A549 (cell line): Measurements from ENCODE around the gene C2orf68. TPM values are rescaled to one million over a fixed set of nuclear protein-coding genes. Genes with fewer than 3 reads are reported as not detected.
A peak's percentile ranks its signal among the peaks of the same experiment; 100 is the strongest.
"Not testable (repeated sequence)": the region's sequence is repeated elsewhere in the genome, so short reads cannot be mapped to it uniquely, and the experiment has no call there.

Source experiments
- ATAC-seq, 2 experiments: fragments of 200-7000 bp in 1 of 2; fragments of >200 bp in 1 of 2; cut with Nextera tagmentation in 1 of 2; cut with Tn5 transposase in 1 of 2; 3 replicates each; pipeline versions ENCODE4 v1.8.0 to v1.9.1; 2018 to 2020; ENCODE audit warnings: mild to moderate bottlenecking in 1 of 2, moderate library complexity in 1 of 2
- CTCF ChIA-PET: fragments of 300-600 bp; sonication (Branson Sonifier 250); formaldehyde crosslinking; extraction: SDS; loops from one replicate; lab custom pipeline; 2021; ENCODE audit warnings: antibody characterized with exemption, inconsistent platforms; lab: Yijun Ruan, JAX
- POLR2A ChIA-PET: fragments of 350-600 bp; formaldehyde crosslinking; extraction: SDS; loops from one replicate; lab custom pipeline; 2021; ENCODE audit warnings: antibody characterized with exemption, inconsistent platforms; lab: Yijun Ruan, JAX
- DNase-seq, 2 experiments: peaks; one replicate each; pipeline versions ENCODE4 v3.0.0 to v3.0.0-alpha.2; 2011 to 2016; ENCODE audit warnings: low read depth in 1 of 2, low spot score in 1 of 2
- FAIRE-seq: peaks from 2 replicates; lab custom pipeline; 2011; peaks lifted over from hg19 to GRCh38; lab: Jason Lieb, UNC
- H3K27ac ChIP-seq, 2 experiments: fragments of >200 bp; sonication (Bioruptor Twin); formaldehyde crosslinking; 3 replicates each; pipeline ENCODE4 v1.5.1; 2016 to 2017
- H3K4me1 ChIP-seq: fragments of >200 bp; sonication (Bioruptor Twin); formaldehyde crosslinking; 3 replicates; pipeline ENCODE4 v1.6.1; 2016
- H3K4me2 ChIP-seq: fragments of >200 bp; sonication (Bioruptor Twin); formaldehyde crosslinking; 3 replicates; pipeline ENCODE4 v1.6.1; 2016
- H3K4me3 ChIP-seq: fragments of >200 bp; sonication (Bioruptor Twin); formaldehyde crosslinking; 3 replicates; pipeline ENCODE4 v1.5.1; 2016
- H3K9me3 ChIP-seq: fragments of >200 bp; sonication (Bioruptor Twin); formaldehyde crosslinking; 3 replicates; pipeline ENCODE4 v1.6.1; 2016
- BHLHE40 ChIP-seq: IDR thresholded peaks from 2 replicates; pipeline ENCODE4 v1.6.1; 2012; ENCODE audit warnings: low read depth, low read length, inconsistent platforms
- FOXS1 ChIP-seq: fragments of 250-450 bp; sonication (Bioruptor Pico); IDR thresholded peaks from 2 replicates; pipeline ENCODE4 v1.5.0; 2020; ENCODE audit warnings: mild to moderate bottlenecking, moderate library complexity
- HEYL ChIP-seq: fragments of 250-450 bp; sonication (Bioruptor Pico); IDR thresholded peaks from 2 replicates; pipeline ENCODE4 v1.8.0; 2021; ENCODE audit warnings: mild to moderate bottlenecking, moderate library complexity
- KDM1A ChIP-seq: fragments of 200-600 bp; sonication (generic); IDR thresholded peaks from 2 replicates; pipeline ENCODE4 v1.6.1; 2016; ENCODE audit warnings: low read depth, mild to moderate bottlenecking
- KDM5A ChIP-seq: fragments of 200-600 bp; sonication (generic); IDR thresholded peaks from 2 replicates; pipeline ENCODE4 v1.6.1; 2016; ENCODE audit warnings: antibody characterized with exemption, mild to moderate bottlenecking
- PHF8 ChIP-seq: fragments of 200-600 bp; sonication (generic); IDR thresholded peaks from 2 replicates; pipeline ENCODE4 v1.6.1; 2016; ENCODE audit warnings: low read depth, mild to moderate bottlenecking, antibody characterized with exemption, moderate library complexity, borderline replicate concordance
- POLR2AphosphoS2 ChIP-seq: conservative IDR thresholded peaks from 2 replicates; pipeline ENCODE4 v1.6.1; 2012; ENCODE audit warnings: low read length, improper control_type of control experiment, inconsistent platforms
- RAD21 ChIP-seq, 2 experiments: fragments of >200 bp in 1 of 2; sonication (Bioruptor Twin) in 1 of 2; formaldehyde crosslinking in 1 of 2; IDR thresholded peaks in 1 of 2; conservative IDR thresholded peaks in 1 of 2; 2 replicates in 1 of 2; 3 replicates in 1 of 2; pipeline ENCODE4 v1.6.1; 2012 to 2018; ENCODE audit warnings: inconsistent platforms in 1 of 2
- RCOR1 ChIP-seq: fragments of 150-350 bp; IDR thresholded peaks from 2 replicates; pipeline ENCODE4 v1.6.1; 2014; ENCODE audit warnings: antibody characterized with exemption, low read length, low read depth
- ZNF302 ChIP-seq: fragments of 250-450 bp; sonication (Bioruptor Pico); IDR thresholded peaks from 2 replicates; pipeline ENCODE4 v1.9.0; 2021; ENCODE audit warnings: inconsistent platforms, mild to moderate bottlenecking, moderate library complexity
- WGBS: methylation state at CpG from one replicate; pipeline ENCODE4 v1.1.6; 2017; ENCODE audit errors: missing lambda C conversion rate; 5-methylcytosine and 5-hydroxymethylcytosine counted together
- polyA plus RNA-seq, 4 experiments: library from polyadenylated mRNA; depleted of rRNA in 3 of 4; stranded (reverse); fragments of >200 nt; fragmentation: RNase III in 1 of 4; extraction: RNeasy Plus Mini Kit Qiagen cat#74134 plus additional on column Dnase treatment in 1 of 4; gene quantifications; 2 replicates in 3 of 4; 3 replicates in 1 of 4; pipeline ENCODE4 v1.2.3, GENCODE V29; 2011 to 2017

Gene C2orf68
- polyA plus RNA-seq, 2 of the 4 experiments (the other 2 are of a cell fraction) = 25.9 to 48.3 TPM

DNA sequence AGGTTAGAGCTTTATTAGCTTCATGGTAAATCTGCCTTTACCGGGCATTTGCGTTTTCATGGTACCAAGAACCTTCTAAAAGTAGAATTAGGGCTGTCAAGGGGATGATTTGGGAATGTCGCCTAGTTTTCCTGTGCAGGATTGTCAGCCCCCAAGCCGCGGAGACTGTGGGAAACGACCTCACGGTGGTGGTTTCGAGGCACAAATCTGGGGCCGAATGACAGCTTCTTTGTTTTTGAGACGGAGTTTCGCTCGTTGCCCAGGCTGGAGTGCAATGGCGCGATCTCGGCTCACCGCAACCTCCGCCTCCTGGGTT is 3.5 kb upstream of the C2orf68 start:
- 88% methylated on average over 17 of the region's 17 CpGs for WGBS
- ATAC-seq = no peak
- no peak for TF ChIP-seq RAD21 (conservative IDR thresholded peaks at IDR 0.05 in 1 of 2, IDR thresholded peaks at IDR 0.05 in 1 of 2)
- Histone ChIP-seq H3K4me1 (peaks cover 21% of the 10 kb centered on the region), H3K27ac (peak overlapping the region in 1 of 2 experiments; percentile 98; a peak in 3 of 6 replicates), H3K9me3 (no peaks in the 10 kb centered on the region), H3K4me2 (peak overlapping the region; percentile 46), H3K4me3 (peak overlapping the region; percentile 57; the same call in 1 of the 3 replicates)
- DNase-seq = no peak
- ChIA-PET POLR2A (interaction anchor here (1.1 kb wide), 1 partner anchor 197 kb away, joined by 3 read pairs; the partner anchor contains the start of gene SH2D6), CTCF (interaction anchor here (0.9 to 15.7 kb wide), 5 partner anchors 10 to 56 kb away, joined by 3 to 229 read pairs (median 3); no protein-coding TSS in a partner anchor)
- FAIRE-seq = no peak

DNA sequence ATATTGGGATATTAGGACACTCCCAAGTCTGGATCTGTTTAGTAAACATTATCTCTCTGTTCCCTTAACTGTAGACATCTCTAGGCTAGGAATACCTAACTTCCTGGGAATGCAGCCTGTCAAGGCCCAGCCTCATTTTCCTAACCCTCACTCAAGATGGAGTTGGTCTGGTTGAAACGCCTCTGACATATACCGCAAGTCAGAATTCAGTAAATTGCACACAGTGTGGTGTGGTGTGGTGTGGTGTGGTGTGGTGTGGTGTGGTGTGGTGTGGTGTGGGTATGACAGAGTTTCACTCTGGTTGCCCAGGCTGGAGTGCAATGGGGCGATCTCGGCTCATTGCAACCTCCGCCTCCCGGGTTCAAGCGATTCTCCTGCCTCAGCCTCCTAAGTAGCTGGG is 2.9 kb upstream of the C2orf68 start:
- H3K4me3 ChIP-seq, H3K4me2 ChIP-seq, FAIRE-seq, POLR2A ChIA-PET, H3K27ac ChIP-seq, H3K9me3 ChIP-seq, DNase-seq, ATAC-seq: not testable (repeated sequence)
- CTCF ChIA-PET = interaction anchor here (1.0 to 15.7 kb wide), 5 partner anchors 10 to 194 kb away, joined by 3 to 229 read pairs (median 3); no protein-coding TSS in a partner anchor
- 93% methylated on average over 7 of the region's 7 CpGs for WGBS
- peaks cover 25% of the 10 kb centered on the region for H3K4me1 ChIP-seq

DNA sequence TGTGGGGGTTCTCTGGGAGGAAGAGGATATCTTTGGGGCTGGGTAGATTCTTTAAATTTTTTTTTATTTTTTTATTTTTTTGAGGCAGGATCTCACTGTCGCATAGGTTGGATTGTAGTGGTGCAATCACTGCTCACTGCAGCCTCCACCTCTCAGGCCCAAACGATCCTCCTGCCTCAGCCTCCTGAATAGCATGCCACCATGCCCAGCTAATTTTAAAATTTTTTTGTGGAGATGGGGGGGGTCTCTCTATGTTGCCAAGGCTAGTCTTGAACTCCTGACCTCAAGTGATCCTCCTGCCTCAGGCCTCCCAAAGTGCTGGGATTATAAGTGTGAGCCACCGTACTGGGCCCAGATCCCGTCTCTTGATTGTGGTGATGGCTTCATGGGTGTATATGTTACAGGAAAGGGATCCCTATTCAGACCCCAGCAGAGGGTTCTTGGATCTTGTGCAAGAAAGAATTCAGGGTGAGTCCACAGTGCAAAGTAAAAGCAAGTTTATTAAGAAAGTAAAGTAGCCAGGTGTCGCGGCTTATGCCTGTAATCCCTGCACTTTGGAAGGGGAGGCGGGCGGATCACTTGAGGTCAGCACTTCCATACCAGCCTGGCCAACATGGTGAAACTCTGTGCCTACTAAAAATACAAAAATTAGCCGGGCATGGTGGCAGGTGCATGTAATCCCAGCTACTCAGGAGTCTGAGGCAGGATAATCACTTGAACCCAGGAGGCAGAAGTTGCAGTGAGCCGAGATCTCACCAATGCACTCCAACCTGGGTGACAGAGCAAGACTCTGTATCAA is 2.0 kb upstream of the C2orf68 start:
- CTCF ChIA-PET = interaction anchor here (0.7 to 15.7 kb wide), 5 partner anchors 8 to 193 kb away, joined by 3 to 229 read pairs (median 3); no protein-coding TSS in a partner anchor
- Histone ChIP-seq H3K4me2 (no peak overlapping the region), H3K4me1 (peaks cover 25% of the 10 kb centered on the region), H3K27ac (no peak overlapping the region), H3K9me3 (no peaks in the 10 kb centered on the region), H3K4me3 (no peak overlapping the region)
- WGBS = 86% methylated on average over 10 of the region's 10 CpGs
- FAIRE-seq = no peak
- POLR2A ChIA-PET = interaction anchor here (3.0 kb wide), 1 partner anchor 11 kb away, joined by 20 read pairs; the partner anchor contains the start of gene TMEM150A
- no peak for DNase-seq
- no peak for ATAC-seq
- no peak for TF ChIP-seq POLR2AphosphoS2

DNA sequence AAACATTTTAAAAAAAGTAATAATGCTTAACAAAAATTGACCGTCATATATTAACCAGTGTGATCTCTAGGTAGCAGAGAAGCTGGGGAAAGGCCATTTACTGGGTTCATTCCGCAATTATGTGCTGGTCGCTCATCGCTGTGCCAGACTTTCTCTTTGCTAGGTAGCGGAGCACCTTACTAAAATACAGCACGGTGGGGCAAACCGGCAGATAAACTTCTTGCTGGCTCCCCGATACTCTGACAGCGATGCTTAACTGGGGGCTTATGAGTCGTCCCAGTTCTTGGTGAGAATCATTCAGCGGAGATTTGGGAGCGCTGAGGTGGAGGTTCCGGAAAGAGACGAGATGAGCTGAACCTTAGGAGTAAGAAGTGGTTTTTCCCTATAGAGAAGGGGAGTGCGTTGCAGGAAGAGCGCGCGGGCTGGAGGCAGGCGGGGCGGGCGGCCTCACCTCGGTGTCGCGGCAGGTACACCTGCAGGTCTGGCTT is 605 bp downstream of the C2orf68 start:
- TF ChIP-seq HEYL (CRISPR knock-in tag) = no peak
- peak; percentile 9; the same call in 1 of the 2 replicates for TF ChIP-seq PHF8
- TF ChIP-seq BHLHE40 = no peak
- TF ChIP-seq FOXS1 = no peak
- no peak for TF ChIP-seq RCOR1
- no peak for TF ChIP-seq ZNF302 (CRISPR knock-in tag)
- TF ChIP-seq KDM5A = peak; percentile 51; the same call in 1 of the 2 replicates
- no peak for TF ChIP-seq KDM1A
- DNase-seq (no peak), FAIRE-seq (no peak), ATAC-seq (peak in 1 of 2 experiments; percentile 23; a peak in 3 of 6 replicates)
- WGBS = 27% methylated on average over 24 of the region's 24 CpGs
- ChIA-PET CTCF (interaction anchor here (0.6 to 3.8 kb wide), 3 partner anchors 26 to 190 kb away, joined by 3 to 13 read pairs (median 3); no protein-coding TSS in a partner anchor), POLR2A (interaction anchor here (1.0 to 3.0 kb wide), 11 partner anchors 8 to 191 kb away, joined by 3 to 23 read pairs (median 6); partner anchors contain the start of genes MAT2A, RNF181 and TMEM150A)
- H3K4me2 ChIP-seq = peak overlapping the region; percentile 91
- H3K4me1 ChIP-seq = peaks cover 12% of the 10 kb centered on the region; the same call in 2 of the 3 replicates
- H3K4me3 ChIP-seq = peak overlapping the region; percentile 61
- H3K27ac ChIP-seq = peak overlapping the region; percentile 72 to 92
- H3K9me3 ChIP-seq = no peaks in the 10 kb centered on the region
